ENCODE data around the gene NRP2.

The NRP2 gene

GRCh38 chr2:205709319-205709718 lies 27.0 kb downstream of the NRP2 start:
- no peak for DNase-seq (ENCODE audit: low read depth in 2 of 2)

DNA sequence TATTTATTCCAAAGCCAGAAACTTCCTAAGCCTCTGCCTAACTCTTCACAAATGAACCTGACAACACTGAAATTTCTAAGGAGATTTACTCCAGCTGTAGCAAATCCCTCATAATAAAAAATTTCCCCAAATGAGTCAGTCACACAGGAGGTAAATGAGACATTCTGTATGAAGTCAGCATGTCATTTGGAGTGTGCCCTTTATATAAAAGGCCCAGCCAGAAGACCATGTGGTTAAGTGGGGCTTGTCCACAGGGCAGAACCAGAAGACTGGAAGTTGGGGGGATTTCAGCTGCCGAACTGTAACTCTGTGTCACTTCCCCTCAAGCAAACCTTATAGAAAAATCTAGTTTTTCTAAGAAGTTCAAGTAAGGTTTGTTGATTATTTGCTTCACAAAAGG lies 30.2 kb downstream of the NRP2 start:
- DNase-seq (ENCODE audit: low read depth in 2 of 2), result no peak

- no peak for DNase-seq (ENCODE audit: low read depth in 2 of 2)
These were observed 30.8 kb downstream of the NRP2 start for GRCh38 chr2:205713086-205713485.

DNA sequence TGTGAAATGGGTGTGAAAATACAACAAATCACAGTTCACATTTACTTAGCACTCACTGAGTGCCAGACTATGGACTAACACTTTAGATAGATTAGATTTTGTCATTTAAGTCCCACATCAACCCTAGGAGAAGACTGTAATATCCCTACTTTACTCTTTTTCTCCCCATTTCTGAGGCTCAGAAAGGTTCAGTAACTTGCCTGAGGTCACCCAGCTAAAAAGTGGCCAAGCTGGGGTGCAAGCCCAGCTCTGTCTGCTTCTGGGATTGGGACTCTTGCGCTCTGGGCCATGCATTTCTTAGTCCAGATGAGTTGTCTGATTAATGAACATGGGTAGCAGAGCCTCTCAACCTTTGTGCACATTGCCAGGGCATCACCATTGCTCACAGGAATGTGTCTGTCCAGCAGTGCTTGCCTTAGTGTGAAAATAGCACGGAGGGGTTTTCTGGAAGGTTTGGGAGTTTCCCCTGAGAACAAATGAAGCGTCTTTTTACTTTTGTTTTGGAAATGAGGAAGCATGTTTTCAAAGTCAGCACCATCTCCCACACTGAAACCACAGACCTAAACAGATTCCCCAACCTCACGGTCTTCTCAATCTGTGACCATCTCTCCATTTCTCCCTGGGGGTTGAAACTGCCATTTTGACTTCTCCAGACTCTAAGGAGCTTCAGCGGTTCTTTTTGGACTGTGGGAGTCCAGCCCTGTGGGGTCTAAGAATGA lies 31.9 kb downstream of the NRP2 start:
- no peak for DNase-seq (ENCODE audit: low read depth in 2 of 2)

DNA sequence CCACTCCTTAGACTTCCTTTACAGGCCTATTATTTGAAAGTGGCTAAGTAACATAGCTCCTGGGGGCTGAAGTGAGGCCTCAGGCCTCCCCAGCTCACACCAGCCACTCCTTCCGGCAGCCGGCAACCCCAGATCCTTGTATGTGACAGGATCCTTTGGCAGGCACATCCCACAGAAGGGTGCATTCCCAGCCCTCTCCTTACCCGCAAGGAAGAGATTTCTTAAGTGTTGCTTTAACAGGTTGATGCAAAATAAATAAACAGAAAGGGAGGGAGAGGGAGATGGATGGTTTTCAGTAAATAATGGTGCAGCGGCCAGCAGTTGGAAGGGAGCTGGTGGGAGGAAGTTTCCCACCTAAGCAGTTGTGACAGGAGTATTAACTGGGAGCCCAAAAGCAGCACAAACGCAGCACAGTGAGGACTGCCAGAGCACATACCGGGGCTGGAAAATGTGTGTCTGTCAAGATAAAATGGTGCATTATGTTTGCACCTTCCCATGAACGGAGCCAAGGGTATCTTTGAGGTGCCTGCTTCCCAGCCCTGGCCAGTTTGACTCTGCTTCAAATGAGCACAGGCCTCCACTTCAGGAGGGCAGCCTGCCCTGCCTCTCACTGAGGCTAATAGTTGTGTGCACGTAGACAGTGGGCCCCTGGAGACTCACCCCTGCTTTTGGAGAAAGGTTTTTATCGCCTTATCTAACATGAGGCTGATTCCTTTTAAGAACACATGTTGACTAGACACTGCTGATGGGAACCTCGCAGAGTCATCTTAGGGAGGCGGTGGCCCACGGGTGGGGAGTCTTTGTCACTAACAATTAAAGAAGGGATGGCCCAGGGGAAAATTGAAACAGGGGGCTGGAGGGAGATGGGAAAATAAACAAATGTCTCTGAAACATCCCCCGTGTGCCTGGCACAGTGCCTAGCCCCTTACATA lies 32.8 kb downstream of the NRP2 start:
- DNase-seq (ENCODE audit: low read depth in 2 of 2), result no peak

- DNase-seq (ENCODE audit: low read depth in 2 of 2), result no peak
These were observed 33.7 kb downstream of the NRP2 start for GRCh38 chr2:205715831-205716525.

DNA sequence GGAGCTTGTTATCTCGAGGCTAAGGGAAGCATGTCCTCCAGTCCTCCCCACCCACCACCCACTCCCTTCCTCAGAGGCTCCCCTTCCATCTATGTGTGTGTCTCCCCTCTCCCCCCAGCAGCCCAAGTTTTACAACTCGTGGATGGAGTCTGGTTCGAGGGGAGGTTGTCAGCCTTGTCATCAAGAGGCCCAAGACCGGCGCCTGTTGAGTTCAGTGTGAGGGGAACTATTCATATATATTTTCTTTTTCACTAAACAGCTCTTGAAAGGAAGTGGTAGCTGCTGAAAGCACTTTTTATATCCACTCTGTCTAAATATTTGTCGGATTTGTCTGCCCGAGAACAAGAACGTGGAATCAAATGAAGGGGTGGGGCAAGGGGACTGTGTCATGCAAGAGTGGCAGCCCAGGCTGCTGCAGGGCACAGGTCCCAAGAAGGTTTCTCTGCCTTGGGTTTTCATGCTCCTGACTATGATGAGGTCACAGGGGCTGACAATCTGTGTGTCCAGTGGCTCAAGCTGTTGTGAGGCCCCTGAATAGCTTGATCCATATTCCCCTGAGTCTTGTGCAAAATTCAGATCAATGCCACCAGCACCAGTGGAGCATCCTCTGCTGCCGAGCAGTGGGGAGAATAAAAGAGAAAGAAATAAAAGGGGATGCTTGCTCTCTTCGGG lies 35.0 kb downstream of the NRP2 start:
- no peak for DNase-seq (ENCODE audit: low read depth in 2 of 2)

DNA sequence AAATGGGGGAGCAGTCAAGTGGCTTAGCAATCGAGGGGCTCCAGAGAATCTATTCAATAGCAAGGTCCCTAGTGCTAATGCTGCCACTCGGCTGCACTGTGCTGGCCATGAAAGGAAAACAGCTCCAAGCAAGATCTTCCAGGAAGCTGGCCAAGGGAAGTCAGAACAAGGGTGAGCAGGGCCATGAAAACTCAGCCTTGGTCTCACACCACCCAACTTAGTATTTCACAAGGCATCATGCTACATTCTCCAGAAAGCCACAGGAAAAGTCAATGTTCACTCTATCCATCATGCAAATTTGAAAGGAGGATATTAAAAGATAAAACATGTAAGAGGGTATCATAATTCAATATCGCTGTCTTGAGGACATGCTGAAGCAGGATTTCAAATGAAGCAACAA lies 35.7 kb downstream of the NRP2 start:
- no peak for DNase-seq (ENCODE audit: low read depth in 2 of 2)

DNA sequence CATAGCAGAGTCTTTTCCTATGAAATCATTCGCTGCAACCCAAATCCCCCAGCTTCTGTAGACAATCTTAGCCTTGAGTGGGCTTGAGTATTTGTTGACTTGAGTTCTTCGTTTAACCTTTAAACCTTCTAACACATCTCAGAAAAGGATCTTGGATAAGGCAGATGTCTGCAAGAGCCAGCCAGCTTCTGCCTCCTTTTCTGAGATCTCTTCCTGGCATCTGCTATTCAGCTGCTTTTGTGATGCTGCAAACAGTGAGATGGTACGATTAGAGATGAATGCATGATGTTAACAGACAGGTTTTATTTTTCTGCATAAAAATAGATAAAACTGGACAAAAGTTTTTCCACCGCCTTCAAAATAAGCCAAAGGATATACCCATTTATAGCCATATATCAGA lies 37.5 kb downstream of the NRP2 start:
- no peak for DNase-seq (ENCODE audit: low read depth in 2 of 2)

GRCh38 chr2:205720451-205720902 lies 38.2 kb downstream of the NRP2 start:
- no peak for DNase-seq (ENCODE audit: low read depth in 2 of 2)

DNA sequence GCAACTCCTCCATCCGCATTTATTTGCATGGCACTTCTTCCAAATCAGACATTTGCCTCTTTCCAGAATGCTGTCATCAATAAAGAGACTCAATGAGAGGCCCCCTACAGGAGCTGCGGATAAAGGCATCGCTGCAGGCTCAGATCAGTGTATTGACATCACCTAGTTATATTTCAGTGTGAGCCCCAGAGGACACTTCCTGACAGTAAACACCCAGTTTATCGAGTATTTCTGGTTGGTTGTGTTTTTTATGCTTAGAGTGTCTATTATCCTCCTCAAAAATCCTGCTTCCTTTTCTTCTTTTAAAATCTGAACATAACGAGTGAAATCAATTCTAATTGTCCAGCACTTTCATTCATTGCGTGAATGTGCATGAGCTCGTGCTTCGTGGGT lies 38.8 kb downstream of the NRP2 start:
- no peak for DNase-seq (ENCODE audit: low read depth in 2 of 2)

DNA sequence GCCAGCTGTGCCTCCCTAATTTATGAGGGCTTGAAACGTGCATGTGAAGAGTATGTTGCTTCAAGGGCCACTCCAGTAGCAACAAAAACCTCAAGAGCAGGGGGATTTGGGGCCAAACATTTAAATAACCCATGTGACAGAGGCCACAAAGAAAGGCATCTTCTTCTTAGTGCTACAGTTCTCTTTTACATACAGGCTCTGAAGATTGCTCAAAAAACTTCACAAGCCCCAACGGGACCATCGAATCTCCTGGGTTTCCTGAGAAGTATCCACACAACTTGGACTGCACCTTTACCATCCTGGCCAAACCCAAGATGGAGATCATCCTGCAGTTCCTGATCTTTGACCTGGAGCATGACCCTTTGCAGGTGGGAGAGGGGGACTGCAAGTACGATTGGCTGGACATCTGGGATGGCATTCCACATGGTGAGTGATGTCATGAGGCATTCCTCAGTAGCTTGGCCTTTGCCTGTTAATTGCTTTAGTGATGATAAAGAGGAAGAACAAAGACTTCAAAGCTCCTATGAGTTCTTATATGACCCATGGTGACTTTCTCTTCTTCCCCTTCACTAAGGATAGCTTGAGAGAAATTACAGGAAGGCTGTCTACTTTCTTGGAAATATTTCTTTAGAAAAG lies 40.1 kb downstream of the NRP2 start:
- DNase-seq (ENCODE audit: low read depth in 2 of 2), result no peak

GRCh38 chr2:205723179-205723578 lies 40.9 kb downstream of the NRP2 start:
- no peak for DNase-seq (ENCODE audit: low read depth in 2 of 2)

DNA sequence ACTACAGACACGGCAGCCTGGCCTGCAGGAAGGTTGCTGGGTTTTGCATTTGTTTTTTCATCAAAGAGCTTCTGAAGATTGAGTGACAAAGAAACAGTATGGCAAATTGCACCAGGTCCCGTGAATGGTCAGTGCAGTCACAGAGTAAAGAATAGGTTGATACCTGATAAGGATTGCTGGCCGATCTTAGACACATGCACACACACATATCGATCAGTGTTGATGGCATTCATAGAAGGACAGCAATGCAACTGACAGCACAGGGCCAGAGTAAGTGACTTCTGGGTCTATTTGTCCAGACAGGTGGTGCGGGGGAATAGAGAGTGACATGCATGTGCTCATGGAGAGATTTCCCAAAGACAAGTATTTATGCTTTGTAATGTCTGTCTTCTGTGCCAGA lies 42.8 kb downstream of the NRP2 start:
- no peak for DNase-seq (ENCODE audit: low read depth in 2 of 2)

DNA sequence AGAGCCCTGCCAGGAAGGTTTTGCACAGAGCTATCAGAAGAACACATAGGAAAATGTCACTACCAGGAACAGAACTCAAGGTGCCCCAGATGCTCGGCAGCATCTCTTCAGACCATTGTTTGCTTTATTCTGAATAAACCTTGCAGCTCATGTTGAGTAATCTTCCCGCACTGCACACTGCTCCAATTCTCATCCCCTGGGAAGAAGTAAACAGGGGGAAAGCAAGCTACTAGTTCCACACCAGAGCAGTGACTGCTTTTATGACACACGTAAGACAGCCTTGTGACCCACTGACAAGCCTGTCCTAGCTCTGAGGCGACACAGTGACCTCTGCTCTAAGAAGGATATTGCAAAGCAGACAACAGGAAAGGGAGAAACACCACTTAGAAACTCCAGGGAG lies 44.2 kb downstream of the NRP2 start:
- no peak for DNase-seq (ENCODE audit: low read depth in 2 of 2)

- no peak for DNase-seq (ENCODE audit: low read depth in 2 of 2)
These were observed 44.9 kb downstream of the NRP2 start for GRCh38 chr2:205727174-205727573.

DNA sequence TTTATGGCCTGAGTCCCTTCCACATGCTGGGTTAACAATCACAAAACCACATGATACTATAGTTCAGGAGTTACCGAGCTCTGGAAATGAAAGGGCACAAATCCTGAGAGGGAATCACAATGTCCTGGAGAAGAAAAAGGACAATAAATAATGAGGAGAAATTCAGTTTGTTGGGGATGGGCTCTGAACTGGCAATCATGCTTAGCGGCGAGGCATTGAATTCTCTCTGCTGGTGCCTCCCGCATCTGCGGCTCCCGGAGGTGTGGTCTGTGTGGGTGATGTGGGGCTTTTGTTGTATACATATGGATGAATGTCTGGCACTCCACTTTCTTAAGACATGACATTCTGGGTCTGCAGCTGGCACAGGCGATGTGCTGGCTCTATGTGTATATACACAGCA lies 46.1 kb downstream of the NRP2 start:
- no peak for DNase-seq (ENCODE audit: low read depth in 2 of 2)

- no peak for DNase-seq (ENCODE audit: low read depth in 2 of 2)
These were observed 47.9 kb downstream of the NRP2 start for GRCh38 chr2:205730191-205730590.

- no peak for DNase-seq (ENCODE audit: low read depth in 2 of 2)
These were observed 48.6 kb downstream of the NRP2 start for GRCh38 chr2:205730701-205731582.

DNA sequence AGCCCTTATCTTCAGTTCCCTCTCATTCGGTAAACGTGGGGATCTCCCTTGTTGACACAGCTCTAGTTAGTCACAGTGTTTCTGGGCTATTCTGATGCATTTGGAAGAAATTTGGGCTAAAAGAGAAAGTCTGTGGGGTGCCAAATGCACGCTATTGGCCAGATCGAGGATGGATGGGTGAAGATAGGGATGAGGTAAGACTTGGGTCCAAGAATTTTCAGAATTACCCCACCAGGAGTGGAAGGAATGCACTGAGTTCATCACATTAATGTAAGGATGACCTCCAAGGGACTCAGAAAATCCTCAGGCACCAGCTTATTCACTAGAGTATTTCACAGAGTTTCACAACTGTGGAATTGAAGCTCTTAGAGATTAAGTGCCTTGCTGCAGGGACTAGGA lies 49.3 kb downstream of the NRP2 start:
- no peak for DNase-seq (ENCODE audit: low read depth in 2 of 2)

Measured in activated CD4-positive, alpha-beta T cell treated with anti-CD3 and anti-CD28 coated beads for 24 hours (primary cell).